Measurements from ENCODE around the gene CBARP.
A peak's percentile ranks its signal among the peaks of the same experiment; 100 is the strongest.

CBARP gene

GRCh38 chr19:1250437-1251260 lies 12.8 kb upstream of the CBARP start (continued):
- TF ChIP-seq ZNF155 (tag by site-specific recombination; IDR thresholded peaks at IDR 0.05): no peak
- no peak for TF ChIP-seq ZNF184 (tag by site-specific recombination; IDR thresholded peaks at IDR 0.05)
- TF ChIP-seq, protein P1, sequence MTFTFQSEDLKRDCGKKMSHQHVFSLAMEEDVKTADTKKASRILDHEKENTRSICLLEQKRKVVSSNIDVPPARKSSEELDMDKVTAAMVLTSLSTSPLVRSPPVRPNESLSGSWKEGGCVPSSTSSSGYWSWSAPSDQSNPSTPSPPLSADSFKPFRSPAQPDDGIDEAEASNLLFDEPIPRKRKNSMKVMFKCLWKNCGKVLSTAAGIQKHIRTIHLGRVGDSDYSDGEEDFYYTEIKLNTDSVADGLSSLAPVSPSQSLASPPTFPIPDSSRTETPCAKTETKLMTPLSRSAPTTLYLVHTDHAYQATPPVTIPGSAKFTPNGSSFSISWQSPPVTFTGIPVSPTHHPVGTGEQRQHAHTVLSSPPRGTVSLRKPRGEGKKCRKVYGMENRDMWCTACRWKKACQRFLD (tag by site-specific recombination; IDR thresholded peaks at IDR 0.05): no peak
- no peak for TF ChIP-seq ZNF302 (tag by site-specific recombination; IDR thresholded peaks at IDR 0.05; ENCODE audit: low read depth)
- TF ChIP-seq, protein P2, sequence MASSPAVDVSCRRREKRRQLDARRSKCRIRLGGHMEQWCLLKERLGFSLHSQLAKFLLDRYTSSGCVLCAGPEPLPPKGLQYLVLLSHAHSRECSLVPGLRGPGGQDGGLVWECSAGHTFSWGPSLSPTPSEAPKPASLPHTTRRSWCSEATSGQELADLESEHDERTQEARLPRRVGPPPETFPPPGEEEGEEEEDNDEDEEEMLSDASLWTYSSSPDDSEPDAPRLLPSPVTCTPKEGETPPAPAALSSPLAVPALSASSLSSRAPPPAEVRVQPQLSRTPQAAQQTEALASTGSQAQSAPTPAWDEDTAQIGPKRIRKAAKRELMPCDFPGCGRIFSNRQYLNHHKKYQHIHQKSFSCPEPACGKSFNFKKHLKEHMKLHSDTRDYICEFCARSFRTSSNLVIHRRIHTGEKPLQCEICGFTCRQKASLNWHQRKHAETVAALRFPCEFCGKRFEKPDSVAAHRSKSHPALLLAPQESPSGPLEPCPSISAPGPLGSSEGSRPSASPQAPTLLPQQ (tag by site-specific recombination; IDR thresholded peaks at IDR 0.05): peak; percentile 71
- no peak; the same call in 1 of the 2 replicates for TF ChIP-seq TCF7L2 (IDR thresholded peaks at IDR 0.05; ENCODE audit: borderline replicate concordance, low read depth, low read length)
- TF ChIP-seq GLIS1 (tag by site-specific recombination; IDR thresholded peaks at IDR 0.05): peak; percentile 94
- peak; percentile 30 for TF ChIP-seq KLF9 (tag by site-specific recombination; IDR thresholded peaks at IDR 0.05; ENCODE audit: low read depth)
- 0 out of 2 replicates have a peak, but pooled peaks have one; percentile 25 for TF ChIP-seq KLF7 (tag by site-specific recombination; IDR thresholded peaks at IDR 0.05; ENCODE audit: borderline replicate concordance)
- TF ChIP-seq ZNF571 (tag by site-specific recombination; IDR thresholded peaks at IDR 0.05): no peak
- TF ChIP-seq PRDM10 (tag by site-specific recombination; IDR thresholded peaks at IDR 0.05): no peak
- TF ChIP-seq SP3 (tag by site-specific recombination; IDR thresholded peaks at IDR 0.05): peak; percentile 66
- peak; percentile 72 for TF ChIP-seq ZBTB8A (tag by site-specific recombination; IDR thresholded peaks at IDR 0.05)
- no peak for TF ChIP-seq SCRT2 (tag by site-specific recombination; IDR thresholded peaks at IDR 0.05)
- no peak for TF ChIP-seq ZNF677 (tag by site-specific recombination; IDR thresholded peaks at IDR 0.05)
- TF ChIP-seq ZNF660 (tag by site-specific recombination; IDR thresholded peaks at IDR 0.05): no peak
- TF ChIP-seq ZNF555 (tag by site-specific recombination; conservative IDR thresholded peaks at IDR 0.05): no peak
- TF ChIP-seq ZNF747 (tag by site-specific recombination; IDR thresholded peaks at IDR 0.05): no peak
- peak; percentile 98 for TF ChIP-seq ZNF398 (tag by site-specific recombination; IDR thresholded peaks at IDR 0.05)
- peak; percentile 60; the same call in 1 of the 2 replicates for TF ChIP-seq ZBTB10 (tag by site-specific recombination; IDR thresholded peaks at IDR 0.05)
- TF ChIP-seq, protein P3, sequence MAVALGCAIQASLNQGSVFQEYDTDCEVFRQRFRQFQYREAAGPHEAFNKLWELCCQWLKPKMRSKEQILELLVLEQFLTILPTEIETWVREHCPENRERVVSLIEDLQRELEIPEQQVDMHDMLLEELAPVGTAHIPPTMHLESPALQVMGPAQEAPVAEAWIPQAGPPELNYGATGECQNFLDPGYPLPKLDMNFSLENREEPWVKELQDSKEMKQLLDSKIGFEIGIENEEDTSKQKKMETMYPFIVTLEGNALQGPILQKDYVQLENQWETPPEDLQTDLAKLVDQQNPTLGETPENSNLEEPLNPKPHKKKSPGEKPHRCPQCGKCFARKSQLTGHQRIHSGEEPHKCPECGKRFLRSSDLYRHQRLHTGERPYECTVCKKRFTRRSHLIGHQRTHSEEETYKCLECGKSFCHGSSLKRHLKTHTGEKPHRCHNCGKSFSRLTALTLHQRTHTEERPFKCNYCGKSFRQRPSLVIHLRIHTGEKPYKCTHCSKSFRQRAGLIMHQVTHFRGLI (tag by site-specific recombination; IDR thresholded peaks at IDR 0.05): no peak
- TF ChIP-seq ZNF335 (tag by site-specific recombination; conservative IDR thresholded peaks at IDR 0.05): no peak
- TF ChIP-seq KLF17 (tag by site-specific recombination; IDR thresholded peaks at IDR 0.05): peak; percentile 62

Measured in HEK293 (cell line).